Measurements from ENCODE around the gene LORICRIN.

Gene LORICRIN

DNA sequence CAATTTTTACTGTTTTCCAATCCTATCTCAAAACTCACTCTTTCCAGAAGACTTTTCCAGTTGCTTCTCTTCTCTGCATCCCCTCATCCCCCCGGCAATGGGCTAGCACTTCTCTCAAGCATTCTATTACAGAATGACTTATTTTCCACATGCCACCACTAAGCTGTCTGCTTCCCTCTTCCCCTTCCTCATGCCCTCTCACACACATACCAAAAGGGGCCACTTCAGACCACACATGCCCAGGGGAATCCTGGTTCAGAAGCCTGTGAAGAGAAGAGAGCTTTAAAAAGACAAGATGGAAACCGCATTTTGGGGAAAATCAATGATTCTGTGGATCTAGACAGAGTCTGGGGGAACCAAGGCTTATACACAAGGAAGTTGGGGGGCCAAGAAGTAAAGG, 8.4 kb upstream of the LORICRIN start:
- DNase-seq: no peak

DNA sequence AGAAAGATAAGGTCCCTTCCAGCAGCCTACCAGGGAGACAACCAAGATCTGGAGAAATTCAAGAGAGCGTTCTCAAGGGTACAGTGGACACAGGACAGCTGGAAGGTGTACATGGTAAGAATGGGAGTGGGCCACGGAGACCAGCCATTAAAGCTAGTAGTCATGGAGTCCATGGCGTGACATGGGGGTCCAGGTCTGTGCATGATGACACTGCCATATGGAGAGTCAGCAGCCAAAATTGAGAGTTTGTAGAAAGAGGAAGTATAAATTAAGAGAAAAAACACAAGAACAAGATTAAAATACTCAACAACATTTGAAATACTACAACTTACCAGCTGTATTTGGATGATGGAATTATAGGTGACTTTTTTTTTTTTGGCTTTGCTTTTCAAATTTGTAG, 7.9 kb upstream of the LORICRIN start:
- no peak for DNase-seq

DNA sequence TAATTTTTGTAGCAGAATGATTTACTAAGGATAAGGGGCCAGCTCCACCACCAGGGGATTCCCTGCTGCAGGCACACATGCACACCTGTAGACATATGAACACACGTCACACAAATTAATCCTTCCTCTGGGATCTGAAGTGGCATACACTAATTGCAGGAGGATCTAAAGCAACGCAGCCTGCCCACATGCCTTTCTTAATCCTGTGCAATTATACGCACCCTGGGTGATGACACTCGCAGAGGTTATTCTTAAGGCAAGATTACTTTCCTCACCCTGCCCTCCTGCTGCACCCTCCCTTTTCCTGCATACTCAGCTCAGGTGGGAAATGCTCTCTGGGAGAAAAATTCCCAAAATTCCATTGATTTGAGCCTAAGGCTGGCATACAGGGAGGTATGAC, 7.5 kb upstream of the LORICRIN start:
- no peak for DNase-seq

DNA sequence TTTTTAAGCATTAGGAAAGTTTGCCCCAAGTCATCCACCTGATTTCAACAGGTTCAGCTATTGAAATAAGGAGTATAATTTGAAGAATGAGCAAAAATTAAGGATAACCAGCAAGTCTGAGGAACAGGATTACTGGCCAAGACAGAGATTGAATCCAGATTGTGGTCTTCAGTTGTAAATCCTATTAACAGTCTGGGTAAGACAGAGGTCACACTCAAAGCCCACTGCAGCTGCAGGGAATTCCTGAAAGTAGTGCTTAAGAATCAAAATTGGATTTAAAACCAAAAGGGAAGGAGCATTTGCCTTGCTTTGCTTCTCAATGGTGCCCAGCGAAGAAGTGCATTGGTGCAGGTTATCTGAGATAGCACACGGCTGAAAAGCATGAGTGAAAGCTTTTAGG, 6.4 kb upstream of the LORICRIN start:
- DNase-seq: no peak

DNA sequence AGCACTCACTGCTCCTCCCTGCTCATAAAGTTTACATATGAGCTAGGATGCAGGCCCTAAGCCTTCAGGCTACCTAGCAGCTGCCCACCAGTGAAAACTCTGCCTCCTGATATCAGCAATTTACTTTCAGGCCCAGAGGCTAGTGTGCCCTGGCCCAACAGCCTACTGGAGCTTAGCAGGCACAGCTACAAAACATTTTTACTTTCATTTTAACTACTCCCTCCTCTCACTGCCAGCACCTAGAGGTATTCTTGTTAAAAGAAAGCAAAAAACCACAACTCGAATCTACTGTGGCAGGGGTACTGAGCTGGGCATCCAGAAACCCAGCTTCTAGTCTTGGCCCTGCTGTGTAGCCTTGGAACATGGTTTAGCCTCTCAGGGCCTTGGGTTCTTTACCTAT, 5.8 kb upstream of the LORICRIN start:
- DNase-seq: no peak

DNA sequence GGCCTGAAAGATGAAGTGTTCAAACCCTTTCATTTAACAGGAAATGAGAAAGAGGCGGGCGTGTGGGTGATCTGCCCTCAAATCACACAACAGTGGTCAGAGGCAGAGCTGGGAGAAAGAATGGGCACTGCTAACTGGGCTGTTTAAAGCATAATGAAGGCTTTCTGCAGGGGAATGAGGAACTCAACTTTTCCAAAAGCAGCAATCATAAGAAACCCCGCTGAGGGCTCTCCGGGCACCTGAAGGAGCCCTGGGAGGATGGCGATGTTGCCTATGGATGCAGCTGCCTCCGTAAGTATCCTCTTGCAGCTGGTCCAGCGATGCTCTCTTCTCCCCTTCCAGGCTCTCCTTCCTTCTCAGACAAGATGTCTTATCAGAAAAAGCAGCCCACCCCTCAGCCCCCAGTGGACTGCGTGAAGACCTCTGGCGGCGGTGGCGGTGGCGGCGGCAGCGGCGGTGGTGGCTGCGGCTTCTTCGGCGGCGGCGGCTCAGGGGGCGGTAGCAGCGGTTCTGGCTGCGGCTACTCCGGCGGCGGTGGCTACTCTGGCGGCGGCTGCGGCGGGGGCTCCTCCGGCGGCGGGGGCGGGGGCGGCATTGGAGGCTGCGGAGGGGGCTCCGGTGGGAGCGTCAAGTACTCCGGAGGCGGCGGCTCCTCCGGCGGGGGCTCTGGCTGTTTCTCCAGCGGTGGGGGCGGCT, 1.2 kb downstream of the LORICRIN start:
- no peak for DNase-seq

DNA sequence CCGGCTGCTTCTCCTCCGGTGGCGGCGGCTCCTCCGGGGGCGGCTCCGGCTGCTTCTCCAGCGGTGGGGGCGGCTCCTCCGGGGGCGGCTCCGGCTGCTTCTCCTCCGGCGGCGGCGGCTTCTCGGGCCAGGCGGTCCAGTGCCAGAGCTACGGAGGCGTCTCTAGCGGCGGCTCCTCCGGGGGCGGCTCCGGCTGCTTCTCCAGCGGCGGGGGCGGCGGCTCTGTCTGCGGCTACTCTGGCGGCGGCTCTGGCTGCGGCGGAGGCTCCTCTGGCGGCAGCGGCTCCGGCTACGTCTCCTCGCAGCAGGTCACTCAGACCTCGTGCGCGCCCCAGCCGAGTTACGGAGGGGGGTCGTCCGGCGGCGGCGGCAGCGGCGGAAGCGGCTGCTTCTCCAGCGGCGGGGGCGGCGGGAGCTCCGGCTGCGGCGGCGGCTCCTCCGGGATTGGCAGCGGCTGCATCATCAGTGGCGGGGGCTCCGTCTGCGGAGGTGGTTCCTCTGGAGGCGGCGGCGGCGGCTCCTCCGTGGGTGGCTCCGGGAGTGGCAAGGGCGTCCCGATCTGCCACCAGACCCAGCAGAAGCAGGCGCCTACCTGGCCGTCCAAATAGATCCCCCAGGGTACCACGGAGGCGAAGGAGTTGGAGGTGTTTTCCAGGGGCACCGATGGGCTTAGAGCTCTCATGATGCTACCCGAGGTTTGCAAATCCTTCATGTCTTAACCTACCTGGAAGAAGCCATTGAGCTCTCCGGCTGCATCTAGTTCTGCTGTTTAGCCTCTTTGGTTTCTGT, 2.0 kb downstream of the LORICRIN start:
- DNase-seq: no peak

DNA sequence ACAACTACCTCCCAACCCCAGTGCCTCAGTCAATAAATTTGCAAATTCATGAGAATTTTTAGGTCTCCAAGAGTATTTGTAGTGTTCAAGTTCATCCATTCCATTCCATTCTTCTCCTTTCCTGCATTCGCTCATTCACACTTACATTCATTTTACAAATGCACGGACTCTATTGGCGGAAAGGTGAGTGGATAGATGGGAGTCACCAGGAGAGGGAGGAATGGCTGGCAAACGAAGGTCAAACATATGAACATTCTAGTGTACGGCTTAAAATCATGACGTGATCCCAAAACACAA, 2.5 kb downstream of the LORICRIN start:
- DNase-seq: no peak

DNA sequence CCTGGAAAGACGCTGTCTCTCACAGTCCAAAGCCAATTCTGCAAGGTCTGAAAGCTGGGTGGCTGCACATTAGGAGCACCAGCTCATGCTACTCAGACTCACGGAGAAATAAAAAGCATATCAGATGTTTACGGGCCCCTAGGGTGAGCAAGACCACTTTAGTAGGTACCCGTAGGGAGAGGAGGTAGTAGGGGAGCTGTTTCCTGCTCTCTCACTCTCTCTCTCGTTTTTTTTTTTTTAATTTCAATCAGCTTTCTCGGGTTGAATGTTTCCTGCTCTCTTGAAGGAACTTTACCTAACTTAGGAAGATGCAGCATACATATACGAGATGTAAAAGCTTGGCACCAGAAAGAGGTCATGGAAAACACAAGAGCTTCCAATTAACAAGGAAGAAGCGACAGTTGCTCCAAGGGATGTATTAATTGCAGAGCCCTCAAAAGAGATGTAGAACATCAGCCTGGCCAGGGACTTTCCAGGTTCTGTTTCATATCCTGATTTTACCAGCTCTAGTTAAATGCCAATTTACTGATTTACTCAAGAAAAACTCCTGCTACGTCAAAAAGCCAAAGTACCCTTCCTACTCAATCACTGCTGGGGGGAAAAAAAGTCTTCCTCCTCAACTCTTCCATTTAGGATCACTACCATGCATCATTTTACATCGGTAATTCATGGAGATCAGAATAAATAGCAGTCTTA, 3.1 kb downstream of the LORICRIN start:
- no peak for DNase-seq

DNA sequence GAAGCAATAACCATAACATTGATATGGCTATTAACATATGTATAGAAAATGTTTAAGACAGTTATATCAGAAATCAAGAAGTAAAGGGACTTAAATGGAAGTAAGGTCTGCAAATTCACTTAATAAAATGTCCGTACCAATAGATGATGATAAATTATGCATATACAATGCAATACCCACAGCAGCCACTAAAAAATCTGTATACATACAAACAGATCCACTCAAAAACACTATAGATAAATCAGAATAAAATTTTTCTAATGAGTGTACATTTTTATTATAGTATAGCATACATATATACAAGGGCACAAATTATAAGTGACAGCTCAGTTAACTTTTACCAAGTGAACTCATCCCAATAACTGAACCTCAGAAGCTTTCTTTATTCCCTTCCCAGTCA, 6.0 kb downstream of the LORICRIN start:
- DNase-seq: no peak

DNA sequence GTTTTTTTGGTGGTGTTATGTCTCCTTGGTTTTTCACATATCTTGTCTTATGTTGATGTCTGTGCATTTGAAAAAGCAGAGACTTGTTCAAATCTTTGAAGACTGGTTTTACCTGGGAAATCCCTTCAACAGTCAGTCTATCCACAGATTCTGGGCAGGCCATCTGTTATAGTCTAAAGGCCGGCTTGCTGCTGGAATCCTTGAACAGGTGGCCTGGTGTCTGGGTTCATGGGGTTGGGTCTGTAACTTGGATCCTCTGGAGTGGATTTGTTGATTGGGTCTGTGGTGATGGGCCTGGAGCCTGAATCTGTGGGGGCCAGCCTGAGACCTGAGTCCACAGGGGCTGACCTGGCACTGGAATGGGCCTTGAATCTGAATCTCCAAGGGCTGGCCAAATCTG, 12.2 kb downstream of the LORICRIN start:
- DNase-seq: no peak

DNA sequence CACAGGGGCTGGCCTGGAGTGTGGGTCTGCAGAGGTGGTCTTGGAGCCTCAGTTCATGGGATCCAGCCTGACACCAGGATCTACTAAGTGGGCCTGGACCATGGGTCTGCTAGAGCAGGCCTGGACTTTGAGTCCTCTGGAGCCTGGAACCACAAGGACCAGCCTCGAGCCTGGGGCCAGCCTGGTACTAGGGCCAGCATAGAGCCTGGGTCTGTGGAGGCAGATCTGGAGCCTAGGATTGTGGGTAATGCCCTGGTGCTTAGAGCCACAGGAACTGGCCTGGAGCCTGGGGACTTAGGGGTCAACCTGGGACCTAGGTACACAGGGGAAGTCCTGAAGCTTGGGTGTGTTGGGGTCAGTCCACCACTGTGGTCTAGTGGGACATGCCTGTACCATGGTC, 12.7 kb downstream of the LORICRIN start:
- DNase-seq: no peak

DNA sequence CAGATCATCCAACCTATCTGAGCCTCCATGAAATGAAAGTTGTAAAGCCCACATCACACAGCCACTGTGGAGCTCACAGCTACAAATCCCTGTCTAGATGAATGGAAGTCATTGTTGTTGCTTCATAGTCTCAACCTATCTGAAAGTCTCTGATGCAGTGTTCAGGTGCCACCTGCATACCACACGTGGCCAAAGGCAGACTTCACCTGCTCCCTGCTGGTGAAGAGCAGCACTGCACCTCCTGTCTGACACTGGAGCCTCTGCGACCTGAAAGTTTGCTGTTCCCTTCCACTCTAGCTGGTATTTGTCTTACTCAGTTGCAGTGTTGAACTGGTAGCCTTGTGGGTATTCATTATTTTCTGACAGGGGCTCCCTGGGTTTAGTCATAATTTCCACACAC, 18.4 kb downstream of the LORICRIN start:
- no peak for DNase-seq

DNA sequence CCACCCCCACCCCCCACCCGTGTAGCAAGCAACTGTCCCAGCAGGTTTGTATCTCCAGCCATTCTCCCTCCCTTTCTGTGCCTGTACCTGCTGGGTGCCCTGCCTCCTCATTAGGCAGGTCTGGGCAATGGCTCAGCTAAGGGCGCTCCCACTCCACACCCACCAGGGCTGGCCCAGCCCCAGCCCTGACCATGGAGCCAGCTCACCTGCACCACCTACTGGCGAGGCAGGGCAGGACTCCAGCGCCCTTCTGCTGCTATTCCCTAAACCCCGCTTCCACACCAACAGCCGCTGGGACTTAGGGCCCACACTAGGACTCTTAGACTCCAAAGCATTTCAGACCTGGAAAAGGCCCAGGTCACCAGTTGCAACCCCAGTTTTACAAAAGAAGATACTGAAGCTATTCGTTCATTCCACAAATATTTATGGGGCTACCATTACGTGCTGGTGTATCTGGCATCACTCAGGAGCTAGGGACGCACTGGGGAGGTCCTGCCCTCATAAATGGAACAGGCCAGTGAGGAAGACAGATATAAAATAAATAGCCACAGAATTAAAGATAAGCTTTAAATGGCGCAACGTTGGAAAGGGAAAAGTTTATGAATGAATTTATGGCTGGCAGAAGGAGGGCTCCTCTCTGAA, 29.3 kb downstream of the LORICRIN start:
- no peak for DNase-seq

DNA sequence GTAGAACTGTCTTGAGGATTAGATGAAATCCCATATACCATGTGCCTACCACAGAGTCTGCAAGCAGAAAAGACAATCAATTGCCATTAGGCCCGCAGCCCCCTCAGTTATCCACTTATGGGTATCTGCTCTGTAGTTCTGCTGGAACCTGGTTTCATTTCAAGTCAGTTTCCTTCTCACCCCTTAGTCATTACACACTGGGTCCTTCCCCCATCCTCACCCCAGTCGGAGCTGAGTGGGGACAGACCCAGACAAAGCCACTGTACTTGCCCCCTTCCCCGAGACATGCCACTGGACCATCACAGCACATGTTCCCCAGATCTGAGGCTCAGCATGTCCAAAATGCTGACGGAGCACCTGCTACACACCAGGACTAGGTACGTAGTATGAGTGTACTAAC, 32.0 kb downstream of the LORICRIN start:
- DNase-seq: no peak

DNA sequence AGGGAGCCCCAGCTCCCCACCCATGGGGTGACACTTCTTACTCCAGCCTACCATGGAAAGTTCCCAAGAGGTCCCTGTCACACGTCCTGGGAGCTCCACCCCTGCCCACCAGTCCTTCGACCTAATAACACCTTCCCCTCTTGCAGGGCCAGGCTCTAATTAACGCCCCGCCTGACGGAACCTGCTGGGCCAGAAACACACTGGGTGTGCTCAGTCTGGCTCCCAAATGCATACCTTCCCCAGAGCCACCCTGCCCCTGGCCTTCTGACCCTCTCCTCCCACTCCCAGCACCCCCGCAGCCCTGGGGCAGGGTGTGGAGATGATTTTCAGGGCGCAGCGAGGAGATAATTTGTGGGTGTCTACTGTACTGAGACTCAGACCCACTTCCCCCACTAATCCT, 32.7 kb downstream of the LORICRIN start:
- DNase-seq: no peak

DNA sequence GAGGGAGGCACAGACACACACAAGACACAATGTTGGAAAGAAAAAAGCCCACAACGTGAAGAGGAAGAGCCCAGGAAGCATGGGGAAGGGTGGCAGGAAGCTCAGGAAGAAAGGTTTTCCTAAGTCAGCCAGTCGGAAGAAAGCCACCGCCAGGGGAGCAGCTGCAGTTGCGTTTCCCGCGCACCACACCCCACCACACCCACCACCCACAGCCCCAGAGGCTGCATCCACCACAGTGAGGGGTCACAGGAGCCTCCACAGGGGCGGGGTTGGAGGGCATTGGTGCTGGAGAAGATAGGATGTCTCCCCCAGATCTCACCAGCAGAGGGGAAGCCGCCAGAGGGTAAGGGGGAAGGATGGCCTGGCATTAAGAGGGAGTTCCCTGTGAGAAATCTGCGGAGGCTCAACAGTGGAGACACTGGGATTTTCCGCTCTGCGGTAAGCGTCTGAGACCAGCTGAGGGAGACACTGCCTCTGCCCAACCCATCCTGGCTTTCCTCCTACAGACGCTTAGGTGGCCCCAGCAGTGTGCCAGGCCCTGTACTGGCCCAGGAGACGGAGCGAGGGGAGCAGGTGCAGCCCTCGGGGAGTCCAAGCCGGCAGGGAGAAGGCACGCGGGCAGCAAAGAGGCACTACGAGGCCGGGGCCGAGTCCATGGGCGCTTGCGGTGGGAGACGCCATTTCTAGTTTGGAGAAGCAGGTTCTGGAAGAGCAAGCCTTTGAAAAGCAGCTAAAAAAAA, 33.4 kb downstream of the LORICRIN start:
- DNase-seq: no peak

DNA sequence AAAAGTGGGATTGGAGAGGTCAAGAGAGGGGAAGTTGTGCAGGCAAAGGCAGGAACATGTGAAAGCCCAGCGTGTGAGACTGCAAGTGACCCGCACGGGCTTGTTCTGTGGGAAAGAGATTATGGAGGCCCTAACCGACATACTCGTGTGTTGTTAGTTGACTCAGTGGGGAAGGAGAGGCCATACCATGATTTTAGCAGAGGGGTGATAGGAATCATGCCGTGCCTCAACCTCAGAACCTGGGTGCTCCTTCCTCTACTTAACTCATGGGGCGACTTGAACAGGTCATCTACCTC, 33.9 kb downstream of the LORICRIN start:
- no peak for DNase-seq

DNA sequence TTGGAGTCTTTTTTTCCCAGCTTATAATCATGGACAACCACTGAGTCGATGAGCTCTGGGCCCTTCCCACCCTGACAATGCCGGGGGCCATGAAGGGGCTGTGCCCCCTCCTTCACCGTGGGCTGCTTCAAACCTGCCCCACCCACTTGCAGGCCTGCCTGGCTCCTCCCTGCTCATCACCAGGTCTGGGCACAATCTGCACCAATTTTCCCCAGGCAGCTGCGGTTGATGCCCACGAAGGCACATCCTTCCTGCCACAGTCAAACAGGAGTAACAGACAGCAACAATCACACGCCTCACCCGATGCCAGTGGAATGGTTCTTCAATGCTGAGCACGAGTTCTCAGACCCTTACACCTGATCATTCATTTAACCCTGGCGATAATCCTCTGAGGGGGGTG, 34.4 kb downstream of the LORICRIN start:
- no peak for DNase-seq

DNA sequence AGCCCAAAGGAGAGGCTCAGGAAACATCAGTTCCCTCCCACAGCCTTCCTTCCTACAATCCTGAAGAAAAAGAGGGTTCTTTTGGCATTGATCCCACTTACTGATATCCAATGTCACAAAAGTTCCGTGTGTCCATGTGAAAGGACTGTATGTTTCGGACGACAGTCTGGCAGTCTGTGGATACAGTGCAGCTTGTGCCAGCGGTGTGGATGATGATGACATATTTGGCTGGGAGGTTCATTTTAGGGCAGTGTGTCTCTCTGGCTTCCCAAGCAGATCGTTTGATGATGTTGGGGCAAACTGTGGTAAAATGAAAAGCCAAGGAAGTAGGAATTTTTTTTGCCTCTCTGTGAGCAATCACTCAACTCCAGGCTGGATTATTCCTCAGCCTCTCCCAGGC, 42.8 kb downstream of the LORICRIN start:
- no peak for DNase-seq

DNA sequence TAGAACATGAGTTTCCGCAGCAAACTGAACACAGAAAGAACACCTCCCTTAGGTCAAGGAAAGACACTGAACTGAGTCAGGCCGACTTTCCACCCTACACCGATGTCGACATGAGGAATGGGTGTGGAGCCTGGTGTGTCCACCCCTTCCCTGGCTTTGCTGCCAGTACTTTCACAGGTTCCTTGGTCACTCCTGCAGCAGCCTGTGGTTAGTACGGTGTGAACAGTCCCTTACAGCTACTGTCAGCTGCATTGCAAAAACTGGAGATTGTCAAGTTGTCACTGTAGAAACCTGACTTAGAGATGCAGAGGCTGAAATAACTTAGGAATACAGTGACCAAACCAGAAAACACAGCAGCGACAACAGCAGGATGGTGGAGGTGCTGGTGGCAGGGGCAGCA, 46.2 kb downstream of the LORICRIN start:
- DNase-seq: no peak

DNA sequence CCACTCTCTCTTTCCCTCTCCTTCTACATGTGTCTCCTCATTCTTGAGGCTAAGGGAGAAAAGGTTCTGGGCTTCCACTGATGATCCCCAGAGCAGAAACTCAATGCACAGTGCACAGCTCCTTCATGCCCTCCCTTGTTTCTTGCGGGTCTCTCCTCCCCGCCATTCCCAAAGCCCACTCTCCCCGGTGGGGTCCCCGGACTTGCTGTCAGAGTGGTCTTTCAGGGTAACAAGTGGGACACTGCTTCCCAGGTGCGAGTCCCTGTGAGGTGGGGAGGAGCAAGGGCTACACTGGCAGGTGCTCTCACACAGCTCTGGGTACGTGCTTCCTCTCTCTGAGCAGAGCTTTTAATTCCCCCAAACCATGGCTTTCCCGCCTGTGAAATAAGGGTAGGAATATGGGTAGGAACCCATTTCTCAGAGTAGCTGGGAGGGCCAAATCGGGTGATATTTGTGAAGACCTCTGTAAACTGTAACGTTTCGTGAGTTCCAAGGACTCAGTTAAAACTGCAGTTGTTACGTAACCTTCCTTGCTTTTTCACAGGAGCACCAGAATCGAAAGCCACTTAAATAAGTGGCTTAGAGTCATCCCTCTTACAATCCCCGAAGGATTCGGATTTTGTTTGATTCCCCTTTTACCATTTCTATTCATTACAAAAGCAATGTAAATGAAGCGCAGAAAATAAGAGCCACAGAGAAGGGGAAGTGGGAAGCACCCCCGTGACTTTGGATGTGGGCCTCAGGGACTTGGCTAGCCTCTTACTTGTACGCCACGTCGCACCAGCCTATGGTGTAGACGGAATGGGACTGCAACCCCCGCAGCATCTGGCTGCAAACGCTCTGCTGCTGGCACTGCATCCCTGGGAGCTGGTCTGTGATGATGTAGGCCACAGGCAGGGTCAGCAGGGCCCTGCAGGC, 47.1 kb downstream of the LORICRIN start:
- no peak for DNase-seq

All from NCI-H1436 (cell line).